Retina (tissue), 1 donor: Measurements from ENCODE around the gene IRF5.
"Not testable (repeated sequence)": the region's sequence is repeated elsewhere in the genome, so short reads cannot be mapped to it uniquely, and the experiment has no call there.

Experiments used
- DNase-seq: peaks from one replicate; pipeline ENCODE4 v3.0.0-alpha.2; 2016

The IRF5 gene

GRCh38 chr7:128906766-128907559, 30.8 kb upstream of the IRF5 start:
- DNase-seq = no peak

GRCh38 chr7:128908750-128909624, 28.7 kb upstream of the IRF5 start:
- DNase-seq = peak; percentile 61

GRCh38 chr7:128909625-128910568, 27.8 kb upstream of the IRF5 start:
- peak; percentile 58 for DNase-seq

GRCh38 chr7:128910569-128910945, 27.2 kb upstream of the IRF5 start, which contains the start of gene KCP:
KCP (minus strand) TSS chr7:128910709; CDS start chr7:128910676, 33 bp downstream.
- peak; percentile 65 for DNase-seq

GRCh38 chr7:128911423-128912031, 26.2 kb upstream of the IRF5 start:
- DNase-seq = no peak

- DNase-seq = no peak
Observed at GRCh38 chr7:128912281-128912680, 25.4 kb upstream of the IRF5 start.

GRCh38 chr7:128912709-128913495, 24.8 kb upstream of the IRF5 start:
- DNase-seq = not testable (repeated sequence)

GRCh38 chr7:128913870-128914565, 23.7 kb upstream of the IRF5 start:
- no peak for DNase-seq

GRCh38 chr7:128914566-128915151, 23.1 kb upstream of the IRF5 start:
- DNase-seq = no peak

- peak; percentile 53 for DNase-seq
Observed at GRCh38 chr7:128915271-128915819, 22.4 kb upstream of the IRF5 start.

- peak; percentile 40 for DNase-seq
Observed at GRCh38 chr7:128915841-128916642, 21.7 kb upstream of the IRF5 start.

GRCh38 chr7:128916643-128916915, 21.1 kb upstream of the IRF5 start:
- no peak for DNase-seq

- DNase-seq = no peak
Observed at GRCh38 chr7:128917122-128917521, 20.6 kb upstream of the IRF5 start.

GRCh38 chr7:128918016-128918665, 19.6 kb upstream of the IRF5 start:
- no peak for DNase-seq

- DNase-seq = no peak
Observed at GRCh38 chr7:128919241-128919640, 18.5 kb upstream of the IRF5 start.

GRCh38 chr7:128919881-128920799, 17.6 kb upstream of the IRF5 start:
- DNase-seq = no peak

GRCh38 chr7:128920913-128921582, 16.7 kb upstream of the IRF5 start:
- DNase-seq = no peak
